Measurements from ENCODE around the gene ARAP1.
A peak's percentile ranks its signal among the peaks of the same experiment; 100 is the strongest.
"Not testable (repeated sequence)": the region's sequence is repeated elsewhere in the genome, so short reads cannot be mapped to it uniquely, and the experiment has no call there.

Gene ARAP1

GRCh38 chr11:72752088-72752914 is at the start of gene ARAP1:
Gene ARAP1, minus strand, starts transcription at chr11:72752408. Its CDS starts 25,280 bp downstream, at chr11:72727128.
- DNase-seq = peak; percentile 89

DNA sequence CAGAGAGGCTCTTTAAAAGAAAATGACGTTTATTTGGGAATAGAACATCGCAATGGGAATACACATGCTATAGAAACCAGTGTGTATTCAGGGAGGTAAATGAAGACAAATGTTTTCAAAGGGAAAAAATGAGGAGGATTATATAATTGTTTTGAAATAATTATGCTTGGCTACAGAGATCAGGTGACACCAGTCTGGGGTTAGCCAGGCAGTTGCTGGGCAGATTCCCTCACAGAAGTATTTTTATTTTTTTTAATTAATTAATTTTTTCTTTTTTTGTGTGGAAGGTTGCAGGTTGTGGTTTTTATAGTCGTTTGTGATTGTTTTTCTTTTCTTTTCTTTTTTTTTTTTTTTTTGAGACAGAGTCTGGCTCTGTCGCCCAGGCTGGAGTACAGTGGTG is 47.2 kb upstream of the ARAP1 start:
- no peak for DNase-seq

DNA sequence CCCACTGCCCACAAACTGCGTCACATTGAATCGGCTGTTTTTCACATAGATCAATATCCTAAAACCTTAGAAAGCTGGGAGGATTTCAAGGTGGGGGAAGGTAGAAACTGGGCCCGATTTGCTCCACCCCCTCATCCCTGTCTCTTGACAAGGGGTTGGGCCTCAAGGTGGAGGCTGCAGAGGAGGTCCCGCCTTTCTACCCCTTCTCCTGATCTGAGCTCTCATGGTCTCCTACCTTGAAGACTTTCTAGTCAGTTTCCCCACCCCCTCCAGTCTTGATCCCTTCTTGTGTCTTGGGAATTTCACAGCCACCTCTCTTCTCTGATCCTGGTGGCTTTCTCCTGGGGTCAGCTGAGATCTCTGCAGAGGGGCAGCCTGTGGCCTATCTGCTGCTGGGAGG is 46.2 kb upstream of the ARAP1 start:
- no peak for DNase-seq

DNA sequence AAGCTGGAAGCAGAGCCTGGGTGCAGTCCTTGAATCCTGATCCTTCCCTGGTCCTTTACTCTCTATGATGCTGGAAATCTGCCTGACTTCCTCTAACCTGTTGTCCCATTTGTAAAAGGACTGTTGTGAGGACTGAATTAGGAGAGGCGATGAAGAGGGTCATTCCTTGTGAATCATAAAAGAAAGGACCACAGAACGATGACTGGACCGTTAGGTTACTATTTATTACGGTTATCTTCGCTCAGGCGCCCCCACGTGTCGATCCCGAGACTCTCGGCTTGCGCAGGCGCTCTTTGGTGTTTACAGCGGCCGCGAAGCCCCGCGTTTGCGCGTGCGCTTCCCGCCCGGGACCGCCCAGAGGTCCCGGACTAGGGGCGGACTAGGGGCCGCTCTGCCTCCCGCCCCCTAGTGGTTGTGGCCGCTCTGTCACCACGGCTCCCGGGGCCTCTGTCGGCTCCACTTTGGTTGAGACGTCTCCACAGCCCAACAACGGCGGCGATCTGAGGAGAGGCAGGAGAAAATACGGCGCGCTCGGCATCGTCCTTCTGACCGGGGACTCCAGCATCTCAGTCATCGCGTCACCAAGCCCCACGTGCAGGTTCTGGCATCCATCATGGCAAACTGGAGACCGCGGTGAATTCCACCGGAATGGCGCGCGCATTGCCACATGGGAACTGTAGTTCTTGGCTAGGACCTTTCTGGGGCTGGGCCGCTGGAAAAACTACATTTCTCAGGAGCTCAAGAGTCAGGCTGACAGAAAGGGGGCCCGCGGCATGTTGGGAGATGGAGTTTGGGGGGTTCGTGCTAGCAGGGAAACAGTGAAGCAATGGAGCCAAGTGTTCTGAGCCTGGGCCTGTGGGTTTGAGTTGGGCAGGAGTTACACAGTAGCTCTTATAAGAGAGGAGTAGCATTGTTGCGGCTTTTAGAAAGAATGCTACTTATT is 41.5 kb upstream of the ARAP1 start, which contains the start of gene STARD10:
Gene STARD10, minus strand, starts transcription at position 623 of the 943 bp plus-strand sequence. CDS start 12,866 bp downstream, outside the sequence.
- DNase-seq = peak; percentile 98

GRCh38 chr11:72793076-72793424 is 40.8 kb upstream of the ARAP1 start:
- DNase-seq = no peak

- no peak for DNase-seq
Measured at GRCh38 chr11:72792437-72793021, 40.3 kb upstream of the ARAP1 start.

DNA sequence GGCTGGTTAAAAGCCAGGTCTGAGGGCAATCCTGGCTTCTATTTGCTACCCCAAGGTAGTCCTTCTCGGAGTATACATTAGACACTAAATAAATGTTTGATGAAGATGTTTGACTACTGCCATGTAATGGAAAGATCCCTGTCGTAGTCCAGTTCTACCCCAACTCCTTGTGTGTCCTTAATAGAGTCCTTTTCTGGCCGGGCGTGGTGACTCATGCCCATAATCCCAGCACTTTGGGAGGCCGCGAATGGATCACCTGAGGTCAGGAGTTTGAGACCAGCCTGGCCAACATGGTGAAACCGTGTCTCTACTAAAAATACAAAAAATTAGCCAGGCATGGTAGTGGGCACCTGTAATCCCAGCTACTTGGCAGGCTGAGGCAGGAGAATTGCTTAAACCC is 39.0 kb upstream of the ARAP1 start:
- not testable (repeated sequence) for DNase-seq

DNA sequence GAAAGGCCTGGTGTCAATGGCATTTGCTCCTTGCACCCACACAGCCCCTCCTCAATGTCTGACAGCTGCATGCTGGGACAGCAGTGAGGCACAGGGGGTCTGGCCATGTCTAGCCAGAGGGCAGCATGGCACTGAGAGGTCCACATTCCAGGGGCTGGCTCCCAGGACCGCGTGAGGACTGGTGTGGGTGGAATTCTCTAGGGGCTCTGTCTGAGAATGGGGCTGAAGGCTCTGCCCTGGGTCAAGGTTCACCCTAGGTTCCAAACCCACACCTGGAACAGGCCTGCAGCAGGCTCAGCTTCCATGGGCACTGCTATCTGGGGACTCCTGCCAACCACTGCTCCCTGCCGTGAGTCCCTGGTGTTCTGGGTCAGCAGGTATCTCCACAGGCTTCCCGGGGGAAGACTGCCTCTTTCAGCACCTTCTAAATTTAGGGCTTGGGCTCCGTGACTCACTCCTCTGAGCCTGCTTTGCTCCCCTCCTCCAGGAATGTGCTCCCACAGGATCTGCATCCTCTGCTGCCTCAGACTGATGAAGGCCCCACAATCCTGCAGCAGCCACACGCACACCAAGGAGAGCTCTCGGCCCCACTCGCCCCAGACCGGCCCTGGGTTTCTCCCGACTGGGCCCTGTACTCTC is 37.4 kb upstream of the ARAP1 start:
- no peak for DNase-seq

DNA sequence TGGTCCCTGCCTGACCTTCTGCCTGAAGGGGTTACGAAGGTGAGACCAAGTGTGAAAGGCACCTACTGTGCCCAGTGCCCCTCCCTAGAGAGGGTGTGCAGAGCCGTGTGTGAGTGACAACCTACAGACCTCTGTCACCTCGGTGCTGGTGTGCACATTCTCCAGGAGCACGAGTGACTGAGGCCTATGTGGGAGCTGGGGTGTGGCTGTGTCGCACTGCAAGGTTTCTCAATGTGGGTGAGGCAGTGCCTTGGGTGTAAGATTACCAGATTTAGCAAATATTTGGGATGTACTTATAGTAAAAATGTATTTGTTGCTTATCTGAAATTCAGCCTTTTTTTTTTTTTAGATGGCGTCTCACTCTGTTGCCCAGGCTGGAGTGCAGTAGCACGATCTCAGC is 36.0 kb upstream of the ARAP1 start:
- DNase-seq = no peak

GRCh38 chr11:72787216-72788104 is 35.3 kb upstream of the ARAP1 start:
- no peak for DNase-seq

DNA sequence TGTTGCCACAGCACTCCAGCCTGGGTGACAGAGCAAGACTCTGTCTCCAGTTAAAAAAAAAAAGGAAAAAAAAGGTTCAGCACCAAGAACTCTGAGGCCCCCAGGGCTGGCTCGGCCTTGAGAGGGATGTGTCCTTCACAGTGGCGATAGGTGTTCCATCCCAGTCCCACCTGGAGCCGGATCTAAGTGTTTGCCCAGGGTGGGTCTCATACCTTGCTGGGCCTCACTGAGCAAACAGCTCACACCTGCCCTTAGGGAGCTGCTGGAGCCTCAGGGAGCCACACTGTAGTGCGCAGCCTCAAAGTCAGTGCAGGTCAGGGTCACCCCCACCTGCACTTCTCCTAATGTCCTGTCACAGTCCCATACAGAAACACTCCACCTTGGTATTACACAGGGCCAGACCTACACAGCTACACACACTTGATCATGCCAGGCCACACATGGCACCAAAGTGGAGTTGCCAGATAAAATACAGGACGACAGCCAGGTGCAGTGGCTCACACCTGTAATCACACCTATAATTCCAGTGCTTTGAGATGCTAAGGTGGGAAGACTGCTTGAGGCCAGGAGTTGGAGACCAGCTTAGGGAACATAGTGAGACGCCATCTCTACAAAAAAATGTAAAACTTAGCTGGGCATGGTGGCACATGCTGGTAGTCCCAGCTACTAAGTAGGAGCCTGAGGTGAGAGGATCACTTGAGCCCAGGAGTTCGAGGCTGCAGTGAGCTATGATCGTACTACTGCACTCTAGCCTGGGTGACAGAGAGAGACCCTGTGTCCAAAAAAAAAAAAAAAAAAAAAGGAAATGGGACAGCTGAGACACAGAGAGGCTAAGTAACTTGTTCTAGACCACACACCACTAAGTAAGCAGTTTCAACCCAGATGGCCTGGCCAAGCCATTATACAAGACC is 34.4 kb upstream of the ARAP1 start:
- DNase-seq = no peak

- no peak for DNase-seq
Measured at GRCh38 chr11:72784662-72785061, 32.5 kb upstream of the ARAP1 start.

DNA sequence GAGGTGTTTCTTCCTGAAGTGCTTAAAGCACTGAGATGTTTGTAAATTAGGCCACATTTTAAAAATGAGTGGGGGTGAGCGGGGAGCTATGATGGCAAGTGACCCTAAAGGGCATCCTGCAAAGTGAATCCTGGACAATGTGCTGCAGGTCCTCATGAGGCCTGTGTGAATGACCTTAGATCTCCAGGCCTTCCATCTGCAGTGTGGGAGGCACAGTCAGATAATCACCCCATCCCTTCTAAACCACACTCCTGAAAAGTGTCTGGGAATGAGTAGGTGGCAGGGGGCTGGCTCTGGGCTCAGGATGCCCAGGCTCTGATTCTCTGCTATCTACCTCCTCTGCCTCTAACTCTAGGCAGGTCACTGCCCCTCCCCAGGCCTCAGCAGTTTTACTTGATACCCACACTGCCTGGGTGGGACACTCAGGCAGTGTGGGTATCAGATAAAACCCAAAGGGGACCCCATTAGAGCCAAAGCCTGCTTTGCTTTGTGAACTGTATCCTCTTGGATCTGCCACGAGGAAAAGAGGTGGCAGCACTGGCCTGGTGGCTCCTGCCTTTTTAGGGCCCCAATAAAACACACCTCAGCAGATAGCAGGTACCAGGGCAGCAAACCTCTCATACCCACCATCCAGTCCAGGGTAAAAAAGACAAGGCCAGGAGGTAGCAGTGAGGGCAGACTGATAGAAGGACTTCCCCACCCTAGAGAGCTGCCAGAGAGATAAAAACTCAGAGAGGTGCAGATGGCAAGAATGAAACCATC is 31.1 kb upstream of the ARAP1 start:
- DNase-seq = no peak

DNA sequence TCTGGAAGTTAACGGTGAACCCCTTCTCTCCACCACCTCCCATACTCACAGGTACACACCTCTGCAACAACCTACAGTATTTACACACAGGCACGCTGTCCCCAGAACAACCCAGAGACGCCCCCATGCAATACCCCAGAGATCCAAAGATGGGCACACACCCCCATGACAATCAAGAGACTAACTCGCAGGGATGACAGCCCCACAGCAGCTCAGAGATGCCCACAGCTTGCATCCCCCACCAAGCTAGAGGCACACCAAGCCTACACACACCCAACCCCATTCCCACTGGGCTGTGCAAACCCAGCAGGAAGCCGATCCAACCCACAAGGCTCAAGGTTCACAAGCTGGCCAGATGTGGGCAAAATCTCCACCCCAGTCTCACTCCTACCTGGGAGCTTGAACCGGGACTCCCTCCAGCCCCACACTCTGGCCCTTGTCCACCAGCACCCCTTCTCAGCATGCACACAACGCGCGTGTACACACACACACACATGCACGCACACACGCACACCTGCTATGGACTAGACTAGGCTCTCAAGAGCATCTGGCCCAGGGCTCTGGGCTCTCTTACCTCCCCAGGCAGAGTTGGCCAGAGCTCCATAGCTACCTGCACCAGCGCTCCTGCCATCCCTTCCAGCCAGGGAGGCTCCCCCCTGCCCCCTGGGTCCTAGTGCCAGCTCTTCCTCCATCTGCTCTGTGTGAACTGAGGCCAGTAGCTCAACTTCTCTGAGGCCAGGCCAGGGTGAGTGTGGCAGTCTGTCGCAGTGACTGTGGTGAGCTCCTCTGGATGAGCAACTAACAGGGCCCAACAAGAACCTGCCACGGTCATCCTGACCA is 30.1 kb upstream of the ARAP1 start:
- no peak for DNase-seq

GRCh38 chr11:72781313-72782080 is 29.3 kb upstream of the ARAP1 start:
- peak; percentile 79 for DNase-seq

DNA sequence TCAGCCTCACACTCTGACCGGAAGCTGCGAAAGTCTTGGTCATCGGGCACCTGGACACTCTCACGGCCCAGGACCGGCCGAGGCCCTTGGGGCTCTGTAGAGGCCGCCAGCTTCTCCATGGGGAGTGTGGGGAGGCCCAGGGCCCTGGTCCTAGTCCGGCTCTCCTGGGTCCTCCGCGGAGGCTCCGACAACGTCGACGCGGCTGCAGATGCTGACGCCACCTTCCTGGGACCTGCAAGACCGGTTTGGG is 28.8 kb upstream of the ARAP1 start:
- DNase-seq = no peak

GRCh38 chr11:72780296-72781062 is 28.3 kb upstream of the ARAP1 start:
- no peak for DNase-seq
